Transverse colon (tissue), 4 donors: ENCODE data around the gene PGRMC2. TPM values are rescaled to one million over a fixed set of nuclear protein-coding genes. Genes with fewer than 3 reads are reported as not detected.

ENCODE experiments used
- DNase-seq: peaks from one replicate; pipeline ENCODE4 v3.0.0-alpha.2; 2019
- H3K27ac ChIP-seq, 4 donors: fragments of 200-600 bp; sonication (generic); 2 replicates each; pipeline ENCODE4 v1.5.1; 2016 to 2018; ENCODE audit warnings: inconsistent platforms in 4 of 4
- H3K27me3 ChIP-seq: fragments of 200-600 bp; sonication (generic); 2 replicates; pipeline ENCODE4 v1.5.1; 2017; ENCODE audit warnings: inconsistent platforms
- H3K36me3 ChIP-seq, 4 donors: fragments of 200-600 bp; sonication (generic); 2 replicates each; pipeline ENCODE4 v1.5.1; 2017 to 2019; ENCODE audit warnings: inconsistent platforms in 4 of 4
- H3K4me1 ChIP-seq, 4 donors: fragments of 200-600 bp; sonication (generic); 2 replicates each; pipeline ENCODE4 v1.5.1; 2017 to 2020; ENCODE audit warnings: inconsistent platforms in 4 of 4
- H3K4me3 ChIP-seq, 4 donors: fragments of 200-600 bp; sonication (generic); 1 replicate in 1 of 4; 2 replicates in 3 of 4; pipeline versions ENCODE4 v1.5.1 to v1.6.1; 2017 to 2019; ENCODE audit warnings: inconsistent platforms in 4 of 4
- H3K9me3 ChIP-seq, 2 donors: fragments of 200-600 bp; sonication (generic); 2 replicates each; pipeline ENCODE4 v1.5.1; 2017 to 2019; ENCODE audit warnings: inconsistent platforms in 2 of 2
- CTCF ChIP-seq, 5 experiments: fragments of 200-600 bp in 3 of 5; fragments of 450-650 bp in 2 of 5; sonication (generic) in 3 of 5; IDR thresholded peaks; 1 replicate in 2 of 5; 2 replicates in 3 of 5; pipeline ENCODE4 v1.5.1; 2016 to 2017; ENCODE audit warnings: antibody characterized with exemption in 5 of 5, inconsistent platforms in 3 of 5, mild to moderate bottlenecking in 2 of 5, moderate library complexity in 1 of 5
- EP300 ChIP-seq: sonication (generic); formaldehyde crosslinking; IDR thresholded peaks from one replicate; pipeline ENCODE4 v1.6.1; 2017; ENCODE audit warnings: antibody characterized with exemption, low read depth
- POLR2A ChIP-seq: fragments of 450-650 bp; IDR thresholded peaks from one replicate; pipeline ENCODE4 v1.6.1; 2016; ENCODE audit warnings: antibody characterized with exemption, mild to moderate bottlenecking, moderate library complexity
- POLR2AphosphoS5 ChIP-seq, 3 donors: sonication (generic); formaldehyde crosslinking; IDR thresholded peaks; one replicate each; pipeline ENCODE4 v1.6.1; 2016; ENCODE audit warnings: antibody characterized with exemption in 3 of 3
- WGBS, 2 donors: methylation state at CpG; one replicate each; pipeline ENCODE4 v1.1.5; 2018; ENCODE audit warnings: low coverage in 1 of 2; 5-methylcytosine and 5-hydroxymethylcytosine counted together
- in situ Hi-C, 4 donors: fragments of 200-750 bp; cut with MboI; loops; one replicate each; pipeline versions ENCODE4 v1.15.0 to v1.15.1; 2017; ENCODE audit warnings: low sequenced_read_pairs in 3 of 4, low pct_ligation_motif_present in 1 of 4, low pct_unique_long_range_greater_than_20kb in 1 of 4
- intact Hi-C: fragments of 100-400 bp; cut with DNase I; formaldehyde crosslinking; loops from one replicate; pipeline ENCODE4 v1.15.1; 2023; ENCODE audit warnings: low total_unique reads
- total RNA-seq, 4 donors: library from RNA; depleted of rRNA; stranded (reverse); fragments of >200 nt; gene quantifications; one replicate each; pipeline ENCODE4 v1.1.0, GENCODE V29; 2016

PGRMC2 gene
- total RNA-seq, 4 donors from 2014 or later: 19.9 to 49.1 (median 31.4) TPM

- no peaks in the 10 kb centered on the region for H3K27me3 ChIP-seq
- H3K27ac ChIP-seq: no peak overlapping the region
- DNase-seq: no peak
- peaks cover 0 to 5% of the 10 kb centered on the region in 2 donors for H3K9me3 ChIP-seq
- H3K4me1 ChIP-seq: no peaks in the 10 kb centered on the region
- H3K36me3 ChIP-seq: no peaks in the 10 kb centered on the region
- TF ChIP-seq POLR2A (no peak), EP300 (no peak), CTCF (IDR thresholded peaks at IDR 0.05) (no peak), POLR2AphosphoS5 (IDR thresholded peaks at IDR 0.05) (no peak)
- H3K4me3 ChIP-seq: no peak overlapping the region
- in situ Hi-C loops (no loop called here), intact Hi-C loops (no loop called here)
- 88 to 100% methylated on average over 1 to 2 of the region's 2 CpGs for WGBS, 2 donors
Observed at GRCh38 chr4:128244379-128244778, 43.2 kb downstream of the PGRMC2 start.

- 79 to 94% methylated on average over 2 to 4 of the region's 4 CpGs for WGBS, 2 donors
- no peak for TF ChIP-seq EP300
- TF ChIP-seq POLR2A: no peak
- Histone ChIP-seq H3K4me3 (no peak overlapping the region), H3K27me3 (no peaks in the 10 kb centered on the region), H3K4me1 (no peaks in the 10 kb centered on the region), H3K36me3 (no peaks in the 10 kb centered on the region), H3K9me3 (no peaks in the 10 kb centered on the region), H3K27ac (no peak overlapping the region)
- in situ Hi-C loops (no loop called here), intact Hi-C loops (no loop called here)
- DNase-seq: no peak
Observed at GRCh38 chr4:128242601-128243000, 45.0 kb downstream of the PGRMC2 start.

- 83 to 90% methylated on average over 2 to 3 of the region's 3 CpGs for WGBS, 2 donors
- in situ Hi-C loops (no loop called here), intact Hi-C loops (no loop called here)
- Histone ChIP-seq H3K27me3 (no peaks in the 10 kb centered on the region), H3K4me3 (no peak overlapping the region), H3K4me1 (no peaks in the 10 kb centered on the region), H3K36me3 (no peaks in the 10 kb centered on the region), H3K27ac (no peak overlapping the region), H3K9me3 (no peaks in the 10 kb centered on the region)
- no peak for DNase-seq
- TF ChIP-seq CTCF (IDR thresholded peaks at IDR 0.05) (no peak), EP300 (no peak), POLR2AphosphoS5 (IDR thresholded peaks at IDR 0.05) (no peak), POLR2A (no peak)
Observed at GRCh38 chr4:128241981-128242380, 45.6 kb downstream of the PGRMC2 start.

GRCh38 chr4:128241425-128241913 is 46.1 kb downstream of the PGRMC2 start:
- Histone ChIP-seq H3K36me3 (no peaks in the 10 kb centered on the region), H3K4me1 (no peaks in the 10 kb centered on the region), H3K27ac (no peak overlapping the region), H3K27me3 (no peaks in the 10 kb centered on the region), H3K4me3 (no peak overlapping the region), H3K9me3 (no peaks in the 10 kb centered on the region)
- in situ Hi-C loops: no loop called here
- intact Hi-C loops: no loop called here
- DNase-seq: no peak
- 44 to 56% methylated on average over 2 to 3 of the region's 3 CpGs for WGBS, 2 donors
- no peak for TF ChIP-seq POLR2A
- TF ChIP-seq CTCF (IDR thresholded peaks at IDR 0.05): no peak
- TF ChIP-seq EP300: no peak
- TF ChIP-seq POLR2AphosphoS5 (IDR thresholded peaks at IDR 0.05): no peak

- Histone ChIP-seq H3K4me1 (no peaks in the 10 kb centered on the region), H3K36me3 (no peaks in the 10 kb centered on the region), H3K4me3 (no peak overlapping the region), H3K27me3 (no peaks in the 10 kb centered on the region), H3K27ac (no peak overlapping the region), H3K9me3 (no peaks in the 10 kb centered on the region)
- intact Hi-C loops: no loop called here
- in situ Hi-C loops: no loop called here
- WGBS, 2 donors: 79% methylated on average over 3 of the region's 3 CpGs; no CpG with 5 or more reads in 1 of the 2 donors
- no peak for DNase-seq
- no peak for TF ChIP-seq POLR2A
- TF ChIP-seq CTCF (IDR thresholded peaks at IDR 0.05): no peak
Observed at GRCh38 chr4:128241019-128241418, 46.6 kb downstream of the PGRMC2 start.
